Activated naive CD4-positive, alpha-beta T cell (primary cell): ENCODE measurements around the gene SDSL.

Source experiments
- DNase-seq, 4 experiments: peaks; one replicate each; lab custom pipeline; 2025; lab: John Stamatoyannopoulos, UW

SDSL gene

GRCh38 chr12:113396828-113397496 is 25.2 kb upstream of the SDSL start:
- no peak for DNase-seq

GRCh38 chr12:113397497-113398197 is 24.5 kb upstream of the SDSL start:
- no peak for DNase-seq

GRCh38 chr12:113398346-113399290 is 23.6 kb upstream of the SDSL start:
- no peak for DNase-seq

- no peak for DNase-seq
These were observed 22.7 kb upstream of the SDSL start for GRCh38 chr12:113399490-113399889.

GRCh38 chr12:113400362-113400761 is 21.8 kb upstream of the SDSL start:
- DNase-seq, result no peak

GRCh38 chr12:113401066-113402000 is 20.8 kb upstream of the SDSL start:
- no peak for DNase-seq

- DNase-seq, result no peak
These were observed 19.5 kb upstream of the SDSL start for GRCh38 chr12:113402586-113403260.

- DNase-seq, result no peak
These were observed 18.5 kb upstream of the SDSL start, which contains the start of gene SDS for GRCh38 chr12:113403435-113404415. SDS (minus strand) TSS chr12:113403887; CDS start chr12:113399708, 4,179 bp downstream.

GRCh38 chr12:113405694-113406093 is 16.5 kb upstream of the SDSL start:
- no peak for DNase-seq

GRCh38 chr12:113407931-113408600 is 14.1 kb upstream of the SDSL start:
- DNase-seq, result no peak

GRCh38 chr12:113408756-113409298 is 13.4 kb upstream of the SDSL start:
- no peak for DNase-seq

- DNase-seq, result no peak
These were observed 12.6 kb upstream of the SDSL start for GRCh38 chr12:113409462-113410124.

GRCh38 chr12:113413488-113413939 is 8.7 kb upstream of the SDSL start:
- DNase-seq, result no peak

GRCh38 chr12:113414519-113415038 is 7.6 kb upstream of the SDSL start:
- DNase-seq, result no peak

GRCh38 chr12:113416091-113416754 is 6.0 kb upstream of the SDSL start:
- no peak for DNase-seq

GRCh38 chr12:113418213-113418879 is 3.8 kb upstream of the SDSL start:
- DNase-seq, result no peak
